Fibroblast of lung (primary cell): ENCODE data around the gene KIAA1328.
"Not testable (repeated sequence)": the region's sequence is repeated elsewhere in the genome, so short reads cannot be mapped to it uniquely, and the experiment has no call there.

Source experiments
- CTCF ChIP-seq, 2 donors: IDR thresholded peaks in 1 of 2; conservative IDR thresholded peaks in 1 of 2; 1 replicate in 1 of 2; 2 replicates in 1 of 2; pipeline ENCODE4 v1.5.1; 2011 to 2012; ENCODE audit warnings: low read length in 2 of 2, control low read depth in 1 of 2, inconsistent platforms in 1 of 2, low read depth in 1 of 2, mild to moderate bottlenecking in 1 of 2
- EZH2 ChIP-seq: IDR thresholded peaks from 2 replicates; pipeline ENCODE4 v1.5.1; 2012; ENCODE audit warnings: low read length, control low read depth, mild to moderate bottlenecking; ENCODE audit errors: missing control alignments

GRCh38 chr18:36909282-36909681 lies 80.4 kb downstream of the KIAA1328 start:
- TF ChIP-seq CTCF (conservative IDR thresholded peaks at IDR 0.05 in 1 of 2, IDR thresholded peaks at IDR 0.05 in 1 of 2; ENCODE audit: low read depth in 1 of 2, low read length in 2 of 2); EZH2: not testable (repeated sequence)
